AG09319 (cell line): ENCODE measurements around the gene LAMA5.

Experiments used
- DNase-seq: peaks from one replicate; pipeline ENCODE4 v3.0.0-alpha.2; 2010; ENCODE audit warnings: low read depth; ENCODE audit errors: extremely low read depth
- TF ChIP-seq, protein P1 (sequence below): IDR thresholded peaks from 2 replicates; pipeline ENCODE4 v1.5.1; 2011; ENCODE audit warnings: low read depth, mild to moderate bottlenecking, inconsistent platforms, low read length, moderate library complexity

LAMA5 gene

DNA sequence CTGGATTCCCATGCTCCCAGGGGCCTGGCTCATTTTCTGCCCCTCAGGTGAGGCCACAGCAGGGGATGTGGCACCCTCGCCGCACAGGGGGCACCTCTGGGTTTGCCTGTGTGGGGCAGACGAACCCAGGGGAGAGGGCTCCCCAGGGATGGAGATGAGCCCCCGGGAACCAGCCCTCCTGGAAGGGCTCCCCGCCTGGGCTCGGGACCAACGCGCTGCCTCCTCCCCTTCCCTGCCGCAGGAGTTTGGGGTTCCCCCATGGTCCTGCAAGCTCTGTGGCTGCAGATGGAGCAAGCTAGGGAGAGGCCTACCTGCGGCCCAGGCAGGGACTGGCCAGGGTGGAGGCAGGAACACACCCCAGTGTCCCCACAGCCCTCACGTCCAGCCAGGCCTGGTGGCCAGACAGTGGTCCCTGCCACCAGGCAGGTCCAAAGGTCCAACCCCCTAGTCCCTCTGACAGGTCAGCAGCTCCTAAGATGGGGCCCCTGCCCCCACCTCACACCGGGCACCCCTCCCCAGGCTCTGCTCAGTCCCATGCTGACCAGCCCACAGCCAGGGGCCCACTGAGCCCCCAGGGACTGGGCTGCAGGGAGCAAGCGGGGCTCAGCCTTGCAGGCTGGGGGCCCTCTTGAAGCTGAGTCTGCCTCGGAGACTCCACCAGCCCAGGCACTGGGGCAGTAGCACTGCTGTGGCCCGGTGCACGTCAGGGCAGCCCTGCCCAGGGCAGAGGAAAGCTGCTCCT lies 13.7 kb downstream of the LAMA5 start:
- TF ChIP-seq, protein P1, sequence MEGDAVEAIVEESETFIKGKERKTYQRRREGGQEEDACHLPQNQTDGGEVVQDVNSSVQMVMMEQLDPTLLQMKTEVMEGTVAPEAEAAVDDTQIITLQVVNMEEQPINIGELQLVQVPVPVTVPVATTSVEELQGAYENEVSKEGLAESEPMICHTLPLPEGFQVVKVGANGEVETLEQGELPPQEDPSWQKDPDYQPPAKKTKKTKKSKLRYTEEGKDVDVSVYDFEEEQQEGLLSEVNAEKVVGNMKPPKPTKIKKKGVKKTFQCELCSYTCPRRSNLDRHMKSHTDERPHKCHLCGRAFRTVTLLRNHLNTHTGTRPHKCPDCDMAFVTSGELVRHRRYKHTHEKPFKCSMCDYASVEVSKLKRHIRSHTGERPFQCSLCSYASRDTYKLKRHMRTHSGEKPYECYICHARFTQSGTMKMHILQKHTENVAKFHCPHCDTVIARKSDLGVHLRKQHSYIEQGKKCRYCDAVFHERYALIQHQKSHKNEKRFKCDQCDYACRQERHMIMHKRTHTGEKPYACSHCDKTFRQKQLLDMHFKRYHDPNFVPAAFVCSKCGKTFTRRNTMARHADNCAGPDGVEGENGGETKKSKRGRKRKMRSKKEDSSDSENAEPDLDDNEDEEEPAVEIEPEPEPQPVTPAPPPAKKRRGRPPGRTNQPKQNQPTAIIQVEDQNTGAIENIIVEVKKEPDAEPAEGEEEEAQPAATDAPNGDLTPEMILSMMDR = no peak
- no peak for DNase-seq

DNA sequence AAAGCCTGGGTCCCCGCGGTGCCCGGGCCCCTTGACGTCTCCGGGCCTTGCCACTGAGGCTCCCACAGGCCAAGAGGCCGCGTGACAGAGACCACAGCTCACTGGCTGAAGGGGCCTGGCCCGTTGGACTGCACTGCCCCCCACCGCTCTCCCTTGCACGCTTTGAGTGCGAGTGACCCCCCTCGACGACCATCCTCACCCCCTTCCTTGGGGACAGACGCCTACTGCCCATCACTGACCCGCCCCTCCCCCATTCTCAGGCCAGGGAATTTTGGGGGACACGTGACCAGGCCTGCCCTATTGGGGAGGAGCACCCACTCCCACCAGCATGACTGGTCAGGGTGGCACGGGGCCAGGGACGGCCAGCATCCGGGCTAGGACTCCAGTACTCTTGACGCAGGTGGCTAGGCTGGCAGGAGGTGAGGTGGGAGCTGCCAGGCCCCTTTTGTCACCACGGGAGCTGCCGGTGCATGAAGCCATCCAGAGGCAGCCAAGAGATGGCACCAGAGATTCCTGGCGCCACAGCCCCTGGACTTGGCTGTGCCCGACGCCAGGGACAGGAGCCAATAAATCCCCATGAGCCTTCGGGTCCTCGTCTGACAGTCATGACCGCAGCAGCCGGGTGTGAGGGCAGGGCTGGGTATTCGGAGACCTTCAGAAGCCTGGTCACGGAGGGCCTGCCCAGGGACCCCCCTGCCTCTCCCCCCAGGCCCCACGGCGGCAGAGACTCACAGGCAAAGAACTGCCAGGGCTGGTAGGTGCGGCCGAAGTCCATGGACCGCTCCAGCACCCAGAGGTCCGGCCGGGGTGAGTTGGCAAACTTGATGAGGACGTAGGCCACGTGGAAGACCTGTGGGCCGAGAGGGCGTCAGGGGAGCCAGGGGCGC lies 14.5 kb downstream of the LAMA5 start:
- TF ChIP-seq, protein P1 = no peak
- no peak for DNase-seq

DNA sequence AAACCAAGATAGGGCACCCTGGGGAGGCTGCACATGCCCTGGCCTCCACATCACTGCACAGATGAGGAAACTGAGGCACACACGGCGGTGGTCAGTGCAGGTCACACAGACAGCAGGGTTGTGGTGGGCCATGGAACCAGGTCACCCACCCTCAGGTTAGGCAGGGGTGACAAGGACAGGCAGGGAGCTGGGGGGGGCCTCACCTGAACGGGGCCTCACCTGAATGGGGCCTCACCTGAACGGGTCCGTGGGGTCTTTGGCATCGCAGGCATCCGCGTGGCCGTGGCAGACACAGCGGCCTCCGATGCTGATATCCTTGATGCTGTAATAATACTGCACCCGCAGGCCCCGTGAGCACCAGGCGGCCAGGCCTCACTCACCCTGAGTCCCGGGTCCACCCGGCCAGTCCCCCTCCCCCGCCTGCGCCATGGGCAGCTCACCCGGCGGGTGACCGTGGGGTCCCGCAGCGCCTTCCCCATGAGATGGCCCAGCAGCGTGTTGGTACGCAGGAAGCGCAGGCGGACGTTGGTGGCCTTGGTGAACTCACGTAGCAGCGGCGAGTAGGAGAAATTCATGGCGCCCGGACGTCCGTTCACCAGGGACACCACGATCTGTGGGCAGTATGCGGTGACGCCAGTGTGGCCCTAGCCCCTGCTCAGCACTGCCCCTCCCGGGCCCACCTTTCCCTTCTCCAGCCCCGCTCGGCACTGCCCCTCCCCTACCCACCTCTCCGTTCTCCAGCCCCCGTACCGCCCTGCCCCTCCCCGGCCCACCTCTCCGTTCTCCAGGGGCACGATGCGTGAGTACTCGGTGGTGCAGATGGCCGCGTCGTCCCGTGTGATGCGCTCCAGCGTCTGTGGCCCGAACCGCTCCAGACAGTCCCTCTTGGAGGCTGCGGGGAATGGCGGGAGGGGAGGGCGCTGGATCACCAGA lies 15.4 kb downstream of the LAMA5 start:
- DNase-seq = no peak
- TF ChIP-seq, protein P1 = no peak

DNA sequence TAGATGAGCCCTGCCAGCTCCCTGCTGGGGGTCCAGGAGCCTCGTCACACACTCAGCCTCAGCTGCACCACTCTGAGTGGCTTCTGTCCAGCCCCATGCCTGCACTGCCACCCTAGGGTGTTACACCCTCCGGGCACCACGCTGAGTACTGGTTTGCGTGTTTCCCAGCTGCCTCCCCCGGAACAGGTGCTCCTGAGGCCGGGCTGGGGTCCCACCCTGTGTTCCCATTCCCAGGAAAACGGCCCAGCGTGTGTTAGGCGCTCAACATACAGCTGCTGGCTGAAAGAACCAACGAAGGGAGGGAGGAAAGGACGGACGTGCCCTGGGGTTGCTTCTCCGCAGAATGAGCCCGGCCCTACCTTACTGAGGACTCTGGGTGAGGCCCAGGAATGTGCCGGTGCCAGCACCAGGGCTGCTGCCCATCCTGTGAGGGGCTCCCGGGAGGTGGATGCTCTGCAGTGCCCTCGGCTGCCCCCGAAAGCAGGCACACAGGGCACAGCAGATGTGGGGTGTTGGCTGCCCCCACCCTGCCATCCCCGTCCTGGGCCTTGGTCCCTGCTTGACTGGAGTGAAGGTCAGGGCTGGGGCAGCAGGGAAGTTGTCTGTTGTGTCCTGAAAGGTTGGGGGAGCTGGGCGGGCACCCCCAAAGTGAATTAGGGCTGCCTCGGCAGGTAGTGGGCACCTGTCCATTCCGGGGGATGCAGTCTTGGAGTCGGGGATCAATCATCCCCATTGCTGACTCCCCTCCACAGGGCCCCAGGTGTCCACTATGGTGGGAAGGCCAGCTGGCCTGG lies 16.3 kb downstream of the LAMA5 start:
- TF ChIP-seq, protein P1 = no peak
- no peak for DNase-seq

DNA sequence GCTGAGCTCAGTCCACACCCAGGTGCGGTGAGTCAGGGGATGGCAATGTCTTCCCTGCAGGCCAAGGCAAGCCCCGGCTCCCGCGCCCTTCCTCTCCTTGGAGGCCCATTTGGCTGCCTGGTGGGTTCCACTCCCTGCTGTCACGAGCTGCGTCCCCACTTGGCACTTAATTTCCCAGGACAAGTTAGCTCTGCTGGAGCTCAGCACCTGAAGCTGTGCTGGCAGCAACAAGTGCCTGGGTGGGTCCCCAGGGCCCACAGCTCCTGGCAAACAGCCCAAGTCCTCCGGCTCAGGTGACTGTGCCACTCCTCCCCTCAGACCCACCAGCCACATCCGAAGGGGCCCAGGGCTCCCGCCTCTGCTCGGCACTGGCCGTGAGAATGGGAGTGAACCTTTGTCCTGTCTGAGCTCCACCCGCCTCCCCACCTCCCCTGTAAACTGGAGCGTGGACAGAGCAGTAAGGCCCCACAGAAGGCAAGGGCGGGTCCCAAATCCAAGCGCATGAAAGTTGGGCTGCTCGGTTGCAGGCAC lies 16.9 kb downstream of the LAMA5 start:
- TF ChIP-seq, protein P1 = no peak
- DNase-seq = no peak

DNA sequence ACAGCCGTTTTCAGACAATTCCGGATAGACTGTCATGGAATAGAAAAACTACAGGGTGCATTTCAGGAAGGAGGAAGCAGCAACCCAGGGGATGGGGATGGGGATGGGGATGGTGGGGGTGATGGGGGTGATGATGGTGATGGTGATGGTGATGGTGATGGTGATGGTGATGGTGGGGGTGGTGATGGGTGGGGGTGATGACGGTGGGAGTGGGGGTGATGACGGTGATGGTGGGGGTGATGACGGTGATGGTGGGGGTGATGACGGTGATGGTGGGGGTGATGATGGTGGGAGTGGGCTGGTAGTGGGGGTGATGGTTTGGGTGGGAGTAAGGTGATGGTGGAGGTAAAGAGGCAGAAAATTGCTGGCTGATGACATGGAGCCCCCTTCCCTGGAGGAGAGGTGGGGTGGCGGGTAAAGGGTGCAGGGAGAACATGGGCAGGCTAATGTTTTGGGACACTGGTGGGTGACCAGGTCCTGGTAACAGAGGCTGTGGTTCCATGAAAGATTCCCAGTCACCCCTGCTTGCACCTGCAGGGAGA lies 17.5 kb downstream of the LAMA5 start:
- TF ChIP-seq, protein P1 = no peak
- no peak for DNase-seq
